Measurements from ENCODE around the gene LIMK1. TPM values are rescaled to one million over a fixed set of nuclear protein-coding genes. Genes with fewer than 3 reads are reported as not detected.

Gene LIMK1
- total and polyA plus RNA-seq, 2 donors (not counting 3 experiments of a cell fraction or from before 2014, with no cell fraction given), result 52.9 to 54.5 TPM

DNA sequence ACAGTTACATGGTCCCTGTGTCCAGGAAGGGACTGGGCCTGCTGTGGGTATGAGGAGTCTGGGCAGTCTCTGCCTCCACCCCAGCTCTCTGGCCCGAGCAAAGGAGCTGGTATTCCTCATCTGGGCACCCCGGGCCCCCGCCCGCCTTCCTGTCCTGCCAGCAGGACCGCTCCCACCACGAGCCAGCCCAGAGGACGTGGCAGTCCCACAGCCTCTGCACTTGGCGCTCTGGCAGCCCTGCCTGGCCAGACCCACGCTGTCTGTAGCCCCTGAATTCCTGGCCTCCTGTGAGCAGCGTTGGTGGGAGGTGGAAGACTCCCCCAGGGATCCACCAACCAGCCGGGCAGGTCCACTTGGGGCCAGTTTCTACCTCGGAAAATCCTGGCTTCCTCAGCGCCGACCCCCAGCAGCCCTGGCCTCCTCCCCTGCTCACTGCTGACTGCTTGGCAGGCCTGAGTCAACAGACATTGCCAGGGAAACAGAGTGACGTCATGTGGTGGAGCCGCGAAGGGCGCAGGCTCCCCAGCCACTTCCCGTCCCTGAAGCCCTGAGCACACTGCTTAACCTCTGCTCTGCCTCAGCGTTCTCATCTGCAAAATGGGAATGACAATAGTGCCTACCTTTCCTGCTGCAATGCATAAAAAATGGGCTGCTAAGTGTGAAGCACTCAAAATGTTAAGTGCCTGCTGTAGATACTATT is 21.6 kb upstream of the LIMK1 start:
- Histone ChIP-seq H3K4me2 (ENCODE audit: insufficient read depth, low read length) (no peak overlapping the region), H3K4me1 (ENCODE audit: control insufficient read depth, extremely low read depth, insufficient read depth, low read length) (peaks cover 4% of the 10 kb centered on the region), H4K20me1 (replicated peaks; ENCODE audit: control insufficient read depth, extremely low read depth, insufficient read depth, low read length) (no peaks in the 10 kb centered on the region), H3K9me1 (replicated peaks; ENCODE audit: control insufficient read depth, extremely low read depth, insufficient read depth, low read length) (no peaks in the 10 kb centered on the region), H3K4me3 (replicated peaks in 1 of 3; ENCODE audit: insufficient read depth in 1 of 3, low read depth in 1 of 3, low read length in 3 of 3) (no peak overlapping the region), H3K27ac (ENCODE audit: insufficient read depth, low read depth, low read length) (peak overlapping the region; percentile 68), H2AFZ (ENCODE audit: low read depth, low read length) (peak overlapping the region; percentile 83), H3K79me2 (ENCODE audit: control insufficient read depth, insufficient read depth, low read length) (no peaks in the 10 kb centered on the region), H3K36me3 (ENCODE audit: control insufficient read depth in 2 of 2, extremely low read depth in 1 of 2, insufficient read depth in 2 of 2, low read length in 2 of 2) (no peaks in the 10 kb centered on the region), H3K27me3 (ENCODE audit: control insufficient read depth in 2 of 2, insufficient read depth in 2 of 2, low read length in 2 of 2) (peaks cover 0 to 3% of the 10 kb centered on the region in 2 experiments), H3K9ac (replicated peaks; ENCODE audit: extremely low read depth, insufficient read depth, low read length) (peak overlapping the region; percentile 61), H3K9me3 (replicated peaks; ENCODE audit: control insufficient read depth, insufficient read depth, low read length) (no peaks in the 10 kb centered on the region)
- TSS peak; percentile 63 for BruUV-seq (replicated peaks)
- FAIRE-seq (peak; percentile 96), DNase-seq (ENCODE audit: low read depth, low spot score) (peak; percentile 93)
- TF ChIP-seq MYC (IDR thresholded peaks at IDR 0.05; ENCODE audit: low read depth, low read length) (no peak), JUN (IDR thresholded peaks at IDR 0.05; ENCODE audit: borderline replicate concordance, insufficient read depth, insufficient read length, low read depth) (peak; percentile 86), EZH2 (IDR thresholded peaks at IDR 0.05; ENCODE audit: borderline replicate concordance, low read depth, low read length, severe bottlenecking) (no peak), GATA2 (IDR thresholded peaks at IDR 0.05; ENCODE audit: insufficient read depth, insufficient read length, low read depth, low read length) (no peak), POLR2A (IDR thresholded peaks at IDR 0.05; ENCODE audit: low read depth, low read length) (no peak), FOS (IDR thresholded peaks at IDR 0.05; ENCODE audit: borderline replicate concordance, insufficient read depth, low read length) (peak; percentile 27), POLR2AphosphoS5 (IDR thresholded peaks at IDR 0.05; ENCODE audit: insufficient read depth, low read depth, low read length) (no peak)
- TF ChIP-seq, protein P1, sequence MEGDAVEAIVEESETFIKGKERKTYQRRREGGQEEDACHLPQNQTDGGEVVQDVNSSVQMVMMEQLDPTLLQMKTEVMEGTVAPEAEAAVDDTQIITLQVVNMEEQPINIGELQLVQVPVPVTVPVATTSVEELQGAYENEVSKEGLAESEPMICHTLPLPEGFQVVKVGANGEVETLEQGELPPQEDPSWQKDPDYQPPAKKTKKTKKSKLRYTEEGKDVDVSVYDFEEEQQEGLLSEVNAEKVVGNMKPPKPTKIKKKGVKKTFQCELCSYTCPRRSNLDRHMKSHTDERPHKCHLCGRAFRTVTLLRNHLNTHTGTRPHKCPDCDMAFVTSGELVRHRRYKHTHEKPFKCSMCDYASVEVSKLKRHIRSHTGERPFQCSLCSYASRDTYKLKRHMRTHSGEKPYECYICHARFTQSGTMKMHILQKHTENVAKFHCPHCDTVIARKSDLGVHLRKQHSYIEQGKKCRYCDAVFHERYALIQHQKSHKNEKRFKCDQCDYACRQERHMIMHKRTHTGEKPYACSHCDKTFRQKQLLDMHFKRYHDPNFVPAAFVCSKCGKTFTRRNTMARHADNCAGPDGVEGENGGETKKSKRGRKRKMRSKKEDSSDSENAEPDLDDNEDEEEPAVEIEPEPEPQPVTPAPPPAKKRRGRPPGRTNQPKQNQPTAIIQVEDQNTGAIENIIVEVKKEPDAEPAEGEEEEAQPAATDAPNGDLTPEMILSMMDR (IDR thresholded peaks at IDR 0.05; ENCODE audit: extremely low read depth in 1 of 2, insufficient read depth in 1 of 2, low read depth in 1 of 2, low read length in 2 of 2), result no peak
- TF ChIP-seq, protein P2, sequence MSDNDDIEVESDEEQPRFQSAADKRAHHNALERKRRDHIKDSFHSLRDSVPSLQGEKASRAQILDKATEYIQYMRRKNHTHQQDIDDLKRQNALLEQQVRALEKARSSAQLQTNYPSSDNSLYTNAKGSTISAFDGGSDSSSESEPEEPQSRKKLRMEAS (IDR thresholded peaks at IDR 0.05; ENCODE audit: insufficient read depth, insufficient read length), result no peak
- POLR2A ChIA-PET, result no interaction called here
- dilution Hi-C loops (cut with MboI; ENCODE audit: extremely low pct_ligation_motif_present, low sequenced_read_pairs), result no loop called here
- CTCF ChIA-PET, result no interaction called here
- intact Hi-C loops (cut with micrococcal nuclease), result no loop called here
